IPS-NIHi11 (cell line): Measurements from ENCODE around the gene LDLR.
A peak's percentile ranks its signal among the peaks of the same experiment; 100 is the strongest.
"Not testable (repeated sequence)": the region's sequence is repeated elsewhere in the genome, so short reads cannot be mapped to it uniquely, and the experiment has no call there.

ENCODE experiments used
- DNase-seq: peaks from one replicate; pipeline ENCODE4 v3.0.0; 2012; ENCODE audit warnings: mixed read lengths, low spot score

The LDLR gene

GRCh38 chr19:11141937-11142527 lies 52.8 kb downstream of the LDLR start:
- DNase-seq: peak; percentile 16

DNA sequence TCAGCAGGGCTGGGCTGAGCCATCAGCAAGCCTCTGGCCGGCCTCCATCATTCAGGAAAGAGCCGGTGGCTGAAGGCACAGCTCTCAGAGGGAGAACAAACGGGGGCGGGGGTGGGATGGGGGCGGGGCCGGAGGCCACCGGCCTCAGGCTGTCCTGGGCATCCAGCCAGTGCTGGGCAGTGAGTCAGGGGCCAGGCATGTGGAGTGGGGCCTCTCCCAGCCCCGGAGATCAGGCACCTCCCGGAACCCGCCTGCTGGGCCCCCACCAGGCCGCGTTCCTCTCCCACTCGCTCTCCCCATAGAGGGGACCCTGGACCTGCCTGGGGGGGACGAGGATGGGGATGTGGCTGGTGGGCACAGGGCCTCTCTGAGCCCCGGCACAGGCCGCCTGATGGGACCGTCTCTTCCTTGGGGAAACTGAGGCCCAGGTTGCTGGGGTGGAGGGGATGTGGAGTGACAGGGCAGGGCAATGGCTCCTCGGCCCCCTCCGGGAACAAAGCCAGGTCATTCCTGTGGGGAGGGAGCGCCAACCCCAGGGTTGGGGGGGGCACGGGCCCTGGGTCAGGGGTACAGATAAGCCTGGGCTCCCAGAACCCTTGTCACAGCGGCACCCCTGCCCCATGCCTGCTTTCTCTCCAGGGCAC lies 53.4 kb downstream of the LDLR start:
- peak; percentile 77 for DNase-seq

DNA sequence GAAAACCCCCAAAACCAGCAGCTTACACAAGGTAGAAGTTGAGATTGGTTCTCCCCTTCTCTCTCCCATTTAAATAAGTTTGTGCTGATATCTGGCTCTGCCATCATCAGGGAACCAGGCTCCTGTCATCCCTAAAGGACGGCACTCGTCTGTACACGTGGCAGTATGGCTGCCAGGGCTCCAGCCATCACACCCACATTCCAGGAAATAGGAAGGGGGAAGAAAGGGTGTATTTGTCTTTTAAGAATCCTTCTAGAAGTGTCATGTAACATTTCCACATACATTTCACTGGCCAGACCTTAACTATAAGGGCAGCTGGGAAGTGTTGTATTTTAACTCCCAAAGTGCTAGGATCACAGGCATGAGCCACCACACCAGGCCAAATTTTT lies 56.3 kb downstream of the LDLR start:
- DNase-seq: no peak

GRCh38 chr19:11148001-11148400 lies 58.7 kb downstream of the LDLR start:
- DNase-seq: no peak

DNA sequence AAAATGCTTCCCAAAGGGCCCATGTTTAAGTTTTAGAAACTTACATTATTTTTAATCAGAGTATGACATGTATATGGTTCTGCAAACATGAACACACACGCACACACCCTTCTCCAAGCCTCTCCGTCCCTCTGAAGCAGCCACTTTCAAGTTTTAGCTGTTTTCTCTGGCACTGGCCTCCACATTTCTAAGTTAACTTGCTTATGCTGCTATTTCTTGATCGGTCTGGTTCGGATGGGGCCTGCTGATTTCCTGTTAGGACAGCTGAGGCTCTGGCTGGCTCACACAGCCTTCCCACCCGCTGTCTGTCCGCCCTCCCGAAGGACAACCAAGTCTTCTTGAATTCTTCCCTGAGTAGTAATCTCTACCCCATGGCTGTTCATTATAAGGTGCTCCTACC lies 61.9 kb downstream of the LDLR start:
- DNase-seq: no peak

DNA sequence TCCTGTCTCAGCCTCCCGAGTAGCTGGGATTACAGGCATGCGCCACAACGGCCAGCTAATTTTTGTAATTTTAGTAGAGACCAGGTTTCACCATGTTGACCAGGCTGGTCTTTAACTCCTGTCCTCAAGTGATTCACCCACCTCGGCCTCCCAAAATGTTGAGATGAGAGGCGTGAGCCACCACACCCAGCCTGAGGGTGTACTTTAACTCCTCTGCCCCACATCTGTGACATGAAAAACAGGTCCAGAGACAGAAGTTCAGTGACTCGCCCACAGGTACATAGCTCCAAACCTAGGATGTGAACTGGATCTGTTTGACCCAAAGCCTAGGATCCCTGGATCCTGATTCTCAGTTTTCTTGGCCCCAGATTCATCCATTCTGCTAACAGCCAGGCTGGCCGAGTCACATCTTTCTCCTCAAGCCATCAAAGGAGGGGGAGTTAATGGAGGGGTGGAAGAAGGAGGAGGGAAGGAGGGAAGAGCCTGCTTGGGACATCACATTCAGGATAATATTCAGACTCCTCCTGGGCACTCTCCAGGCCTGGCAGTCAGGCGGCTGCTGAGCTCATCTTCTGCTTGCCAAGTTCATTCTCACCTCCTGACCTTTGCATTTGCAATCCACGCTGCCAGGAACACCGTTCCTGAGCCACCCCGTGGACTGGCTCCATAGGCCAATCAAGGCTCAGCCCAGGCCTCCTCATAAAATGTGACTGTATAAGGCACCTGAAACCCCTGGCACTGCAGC lies 63.2 kb downstream of the LDLR start:
- DNase-seq: no peak

DNA sequence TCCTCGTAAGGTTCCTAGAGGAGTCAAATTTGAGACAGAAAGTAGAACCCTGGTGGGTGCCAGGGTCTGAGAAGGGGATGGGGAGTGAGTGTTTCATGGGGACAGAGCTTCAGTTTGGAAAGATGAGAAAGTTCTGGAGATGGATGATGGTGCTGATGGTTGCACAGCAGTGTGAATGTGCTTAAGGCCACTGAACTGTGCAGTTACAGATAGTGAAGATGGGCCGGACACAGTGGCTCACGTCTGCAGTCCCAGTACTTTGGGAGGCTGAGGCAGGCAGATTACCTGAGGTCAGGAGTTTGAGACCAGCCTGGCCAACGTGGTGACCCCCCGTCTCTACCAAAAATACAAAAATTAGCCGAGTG lies 65.4 kb downstream of the LDLR start:
- no peak for DNase-seq

DNA sequence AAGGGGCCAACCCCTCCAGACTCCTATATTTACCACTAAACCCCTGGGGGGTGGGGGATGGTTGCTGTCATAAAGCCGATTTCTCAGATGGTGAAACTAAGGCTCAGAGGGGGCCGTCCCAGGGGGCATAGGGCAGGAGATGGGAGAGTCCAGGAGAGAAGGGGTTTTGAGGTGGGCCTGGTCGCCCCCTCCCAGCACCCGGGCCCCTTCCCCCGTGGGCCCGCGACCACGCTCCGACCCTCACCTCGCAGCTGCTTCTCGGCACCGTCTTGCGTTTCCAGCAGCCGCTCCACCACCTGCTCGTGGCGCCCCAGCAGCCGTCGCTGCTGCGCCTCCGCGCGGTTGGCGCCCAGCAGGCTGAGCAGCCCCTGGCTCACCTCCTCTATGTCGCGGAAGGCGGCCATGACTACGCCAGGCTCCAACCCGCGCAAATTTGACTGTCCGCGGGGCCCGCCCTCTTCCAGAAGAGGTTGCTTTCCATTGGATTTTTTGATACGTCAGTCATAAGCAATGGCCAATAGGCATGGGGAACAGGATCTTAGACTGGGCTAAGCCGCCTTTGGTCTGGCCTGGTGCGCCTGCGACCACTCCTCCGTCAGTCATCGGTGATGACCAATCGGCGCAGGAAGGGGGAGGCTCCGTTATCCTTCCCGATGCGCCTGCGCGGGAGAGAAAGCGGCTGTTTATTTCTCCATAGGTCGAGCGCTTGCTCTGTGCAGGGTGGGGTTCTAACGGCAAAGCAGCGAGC lies 66.3 kb downstream of the LDLR start, which contains the start of gene SPC24:
Gene SPC24, minus strand, starts transcription at position 410 of the 748 bp plus-strand sequence. Its CDS starts 6 bp downstream, at position 404.
- DNase-seq: peak; percentile 100

- DNase-seq: no peak
Measured at GRCh38 chr19:11159598-11160439, 70.6 kb downstream of the LDLR start.

- not testable (repeated sequence) for DNase-seq
Measured at GRCh38 chr19:11160440-11160768, 71.1 kb downstream of the LDLR start.

GRCh38 chr19:11164296-11164695 lies 75.0 kb downstream of the LDLR start:
- no peak for DNase-seq

- DNase-seq: no peak
Measured at GRCh38 chr19:11164879-11165406, 75.7 kb downstream of the LDLR start.

DNA sequence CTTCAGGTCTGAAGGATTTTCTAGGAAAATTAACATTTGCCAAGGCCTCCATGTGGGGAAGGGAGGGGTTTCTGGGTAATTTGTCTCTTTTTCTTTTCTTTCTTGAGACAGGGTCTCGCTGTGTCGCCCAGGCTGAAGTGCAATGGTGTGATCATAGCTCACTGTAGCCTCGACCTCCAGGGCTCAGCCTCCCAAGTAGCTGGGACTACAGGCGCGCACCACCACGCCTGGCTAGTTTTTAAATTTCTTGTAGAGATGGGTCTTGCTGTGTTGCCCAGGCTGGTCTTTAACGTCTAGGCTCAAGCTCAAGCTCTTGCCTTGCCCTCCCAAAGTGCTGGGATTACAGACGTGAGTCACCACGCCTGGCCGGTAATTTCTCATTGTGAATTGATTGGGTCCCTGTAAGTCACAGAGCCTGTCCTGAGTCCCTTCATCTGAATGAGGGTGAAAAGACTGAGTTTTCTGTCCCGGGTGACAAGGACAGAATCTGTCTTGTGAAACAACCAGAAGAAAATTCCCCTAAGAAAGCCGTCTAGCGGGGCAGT lies 76.3 kb downstream of the LDLR start:
- no peak for DNase-seq

- DNase-seq: no peak
Measured at GRCh38 chr19:11166281-11167142, 77.2 kb downstream of the LDLR start.

- DNase-seq: no peak
Measured at GRCh38 chr19:11168568-11168967, 79.3 kb downstream of the LDLR start.

GRCh38 chr19:11169896-11170678 lies 80.8 kb downstream of the LDLR start:
- no peak for DNase-seq

DNA sequence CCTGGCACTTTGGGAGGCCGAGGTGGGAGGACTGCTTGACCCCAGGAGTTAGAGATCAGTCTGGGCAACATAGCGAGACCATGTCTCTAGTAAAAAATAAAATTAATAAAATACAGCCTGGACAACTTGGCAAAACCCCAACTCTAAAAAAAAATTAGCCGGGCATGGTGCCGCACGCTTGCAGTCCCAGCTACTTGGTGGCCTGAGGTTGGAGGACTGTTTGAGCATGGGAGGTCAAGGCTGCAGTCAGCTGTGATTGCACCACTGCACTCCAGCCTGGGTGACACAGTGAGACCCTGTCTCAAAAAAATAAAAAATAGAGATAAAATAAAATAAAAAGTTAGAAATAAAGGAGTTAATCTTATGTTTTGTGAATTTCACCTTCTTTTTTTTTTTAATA lies 81.9 kb downstream of the LDLR start:
- no peak for DNase-seq

DNA sequence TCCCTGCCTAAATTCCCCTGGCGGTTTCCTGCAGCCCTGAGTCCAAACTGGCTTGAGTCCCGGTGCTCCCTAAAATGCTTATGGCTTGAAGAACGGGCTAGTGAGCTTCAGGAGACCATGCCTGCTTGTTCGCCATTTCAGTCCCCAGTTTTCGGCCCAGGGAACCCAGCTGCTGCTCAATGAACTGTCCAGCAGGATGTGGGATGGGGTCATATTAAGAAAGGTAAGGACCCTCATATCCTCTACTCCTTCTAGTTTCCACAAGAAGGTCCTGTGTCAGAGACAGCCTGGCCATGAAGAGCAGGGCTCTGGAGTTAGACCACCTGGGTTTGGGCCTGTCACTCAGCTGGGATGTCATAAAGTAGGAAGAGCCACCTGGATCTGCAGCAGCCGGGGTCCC lies 83.3 kb downstream of the LDLR start:
- DNase-seq: no peak

DNA sequence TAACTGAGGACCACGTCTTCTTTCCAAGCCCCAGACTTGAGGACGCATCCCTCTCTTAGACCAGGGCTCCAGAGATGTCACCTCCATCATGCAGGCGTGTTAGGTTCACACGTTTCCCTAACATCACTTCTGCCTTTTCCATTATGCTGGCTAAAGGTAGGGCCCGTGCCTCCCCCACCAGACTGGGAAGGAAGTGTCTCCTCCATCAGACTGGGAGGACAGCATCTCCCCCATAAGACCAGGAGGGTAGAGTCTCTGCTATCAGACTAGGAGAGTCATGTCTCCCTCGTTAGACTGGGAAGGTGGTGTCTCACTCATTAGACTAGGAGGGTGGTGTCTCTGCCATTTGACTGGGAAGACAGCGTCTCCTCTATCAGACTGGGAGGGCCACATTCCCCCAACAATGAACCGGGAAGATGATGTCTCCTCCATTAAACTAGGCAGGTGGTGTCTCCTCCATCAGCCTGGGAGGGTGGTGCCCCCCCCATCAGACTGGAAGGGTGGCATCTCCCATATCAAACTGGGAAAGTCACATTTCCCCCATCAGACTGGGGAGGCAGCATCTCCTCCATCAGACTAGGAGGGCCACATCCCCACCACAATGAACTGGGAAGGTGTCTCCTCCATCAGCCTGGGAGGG lies 84.4 kb downstream of the LDLR start:
- no peak for DNase-seq
